Activated gamma-delta T cell (primary cell): Measurements from ENCODE around the gene TPCN2.

ENCODE experiments used
- DNase-seq: peaks from one replicate; lab custom pipeline; 2025; lab: John Stamatoyannopoulos, UW

TPCN2 gene

DNA sequence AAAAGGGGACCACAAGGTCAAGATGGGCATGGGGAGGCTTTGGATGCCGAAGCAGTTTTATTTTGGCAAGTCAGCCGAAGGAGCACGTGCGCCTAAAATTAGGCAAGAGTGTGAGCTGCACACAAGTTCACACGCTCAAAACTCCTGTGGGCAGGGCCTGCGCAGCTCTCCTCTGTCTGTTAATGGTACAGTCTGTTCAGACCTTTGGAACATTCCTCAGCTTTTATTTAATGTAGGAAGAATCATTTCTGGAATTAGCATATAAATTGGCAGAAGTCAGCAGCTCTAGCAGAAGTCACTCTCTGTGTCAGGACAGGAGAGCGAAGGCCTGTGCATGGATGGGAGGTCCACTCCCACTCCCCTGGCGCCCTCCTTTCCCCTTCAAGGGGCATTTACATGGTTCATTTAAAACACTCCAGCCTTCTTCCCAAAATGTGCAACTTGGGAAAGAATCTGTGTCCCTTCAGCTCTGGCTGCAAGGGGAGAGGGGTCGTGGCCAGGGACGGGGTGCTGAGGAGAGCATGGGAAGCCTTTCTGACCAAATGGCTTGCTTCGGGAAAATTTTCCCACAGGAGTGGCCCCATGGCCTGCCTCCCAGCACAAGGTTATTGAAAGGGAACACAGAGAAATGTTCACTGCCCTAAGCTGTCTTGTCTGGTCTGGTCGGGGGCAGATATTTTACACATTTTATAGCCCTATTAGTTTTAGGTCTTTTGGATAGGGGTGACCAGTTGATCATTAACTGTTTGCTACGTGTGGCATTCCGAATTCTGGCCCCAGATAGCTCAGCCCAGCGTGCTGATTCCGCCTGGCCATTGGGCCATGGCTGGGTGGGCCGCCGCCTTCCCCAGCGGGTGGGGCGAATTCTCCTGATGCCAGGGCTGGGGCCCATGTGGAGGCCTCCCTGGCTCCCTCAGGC lies 63.2 kb downstream of the TPCN2 start:
- DNase-seq, result no peak

DNA sequence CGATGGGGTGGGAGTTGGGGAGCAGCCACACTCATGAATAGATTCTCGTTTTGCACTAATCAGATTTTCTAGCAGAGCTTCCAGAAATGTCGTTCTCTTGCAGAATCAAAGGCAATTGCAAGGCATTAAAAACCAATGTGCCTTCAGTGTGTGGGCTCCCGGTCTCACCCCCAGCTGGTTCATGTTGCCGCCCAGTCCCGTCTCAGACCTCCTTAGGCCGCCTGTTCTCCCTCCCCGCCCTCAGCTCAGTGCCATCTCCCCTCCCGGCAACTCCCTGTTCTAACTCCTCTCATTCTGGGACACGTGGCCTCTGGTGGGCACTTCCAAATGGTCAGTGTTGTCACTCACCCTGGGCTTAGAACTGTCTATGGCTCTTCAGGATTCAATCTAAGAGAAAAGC lies 64.5 kb downstream of the TPCN2 start:
- DNase-seq, result no peak

- DNase-seq, result no peak
These were observed 65.1 kb downstream of the TPCN2 start for GRCh38 chr11:69113646-69114340.

GRCh38 chr11:69114362-69114761 lies 65.6 kb downstream of the TPCN2 start:
- no peak for DNase-seq

DNA sequence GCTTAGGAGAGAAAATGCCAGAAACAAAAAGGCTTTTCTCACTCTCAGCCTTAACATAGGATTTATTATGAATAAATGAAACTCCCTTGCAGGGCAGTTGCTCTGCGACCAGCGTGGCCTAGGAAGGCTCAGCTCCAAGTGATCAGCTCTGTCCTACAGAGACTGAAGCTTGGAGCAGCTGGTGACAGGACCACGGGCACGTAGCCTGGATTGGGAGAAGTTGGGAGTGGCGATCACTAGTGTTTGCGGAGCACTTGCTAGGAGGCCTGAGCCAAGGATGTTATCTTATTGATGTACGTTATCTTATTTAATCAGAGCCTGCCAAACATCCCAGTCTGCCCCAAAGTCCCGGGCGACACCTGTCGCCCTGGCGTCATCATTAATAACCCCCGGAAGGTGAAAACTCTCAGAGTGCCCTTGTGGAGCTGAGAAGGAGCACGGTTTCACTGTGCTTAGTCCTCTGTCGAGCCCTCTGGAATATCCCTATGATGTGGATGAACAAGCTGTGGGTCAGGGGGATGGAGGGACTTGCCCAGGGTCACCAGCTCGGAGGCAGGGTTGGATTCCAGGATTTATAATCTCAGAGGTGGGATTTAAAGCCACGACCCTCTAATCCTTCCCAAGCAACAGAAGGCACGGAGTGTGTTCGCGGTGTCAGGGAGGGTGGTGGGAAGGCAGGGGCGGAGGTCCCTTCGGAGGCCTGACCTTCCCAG lies 66.2 kb downstream of the TPCN2 start:
- DNase-seq, result no peak

DNA sequence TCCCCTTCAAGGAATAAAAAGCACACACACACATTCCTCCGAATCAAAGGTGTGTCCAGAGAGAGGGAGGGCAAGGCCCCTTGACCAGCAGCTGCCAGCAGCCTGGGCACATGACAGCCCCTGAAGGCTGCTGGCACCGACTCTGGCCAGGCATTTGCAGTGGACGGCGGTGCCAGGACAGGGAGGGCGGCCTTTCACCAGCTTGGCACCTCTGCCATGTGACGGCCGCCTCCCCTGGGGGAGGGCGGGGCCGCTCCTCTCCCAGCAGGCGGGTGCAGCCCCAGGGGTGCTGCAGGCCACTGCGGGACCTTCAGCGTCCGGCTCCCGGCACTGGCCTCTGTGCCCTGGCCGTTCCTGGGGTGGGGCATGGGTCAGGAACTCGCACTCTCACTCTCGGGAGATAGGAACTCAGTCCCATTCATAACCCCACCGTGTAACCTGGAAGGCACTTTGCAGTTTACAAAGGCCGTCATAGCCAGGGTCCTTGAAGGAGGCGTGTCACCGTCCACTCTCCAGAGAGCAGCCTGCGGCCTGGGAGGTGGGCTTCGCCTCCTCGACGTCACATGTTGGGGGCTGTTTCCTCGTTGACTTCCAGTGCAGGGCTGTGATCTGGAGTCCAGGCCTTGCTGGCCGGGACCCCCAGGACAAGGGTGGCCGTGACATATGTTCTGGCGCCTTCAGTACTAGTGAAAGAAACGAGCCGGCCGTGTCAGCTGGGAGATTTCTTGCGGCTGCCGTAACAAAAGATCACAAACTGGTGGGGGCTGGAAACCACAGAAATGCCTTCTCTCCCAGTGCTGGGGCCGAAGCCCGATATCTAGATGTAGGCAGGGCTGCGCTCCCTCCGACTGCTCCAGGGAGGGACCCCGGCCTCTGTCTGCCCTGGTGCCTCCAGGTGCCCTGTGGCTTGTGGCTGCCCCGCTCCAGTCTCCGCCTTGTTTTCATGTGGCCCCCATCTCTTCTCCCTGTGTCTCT lies 67.1 kb downstream of the TPCN2 start:
- no peak for DNase-seq

DNA sequence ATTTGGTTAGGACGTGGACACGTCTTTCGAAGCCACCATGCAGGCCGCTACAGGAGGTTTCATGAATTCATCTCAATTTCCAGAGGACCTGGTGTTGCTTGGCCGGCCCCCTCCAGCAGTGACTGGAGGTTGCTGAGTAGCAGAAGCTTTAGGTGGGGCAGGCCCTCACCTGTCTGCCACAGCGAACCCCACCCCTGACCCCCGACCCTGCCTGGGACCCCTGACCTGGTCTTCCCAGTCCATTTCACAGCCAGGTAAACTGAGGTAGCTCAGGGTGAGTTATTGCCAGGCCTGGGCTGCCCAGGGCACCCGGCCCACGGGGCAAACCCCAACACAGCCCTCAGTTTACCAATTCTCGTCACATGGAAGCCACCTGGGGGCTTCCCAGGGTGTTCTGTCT lies 67.9 kb downstream of the TPCN2 start:
- no peak for DNase-seq

DNA sequence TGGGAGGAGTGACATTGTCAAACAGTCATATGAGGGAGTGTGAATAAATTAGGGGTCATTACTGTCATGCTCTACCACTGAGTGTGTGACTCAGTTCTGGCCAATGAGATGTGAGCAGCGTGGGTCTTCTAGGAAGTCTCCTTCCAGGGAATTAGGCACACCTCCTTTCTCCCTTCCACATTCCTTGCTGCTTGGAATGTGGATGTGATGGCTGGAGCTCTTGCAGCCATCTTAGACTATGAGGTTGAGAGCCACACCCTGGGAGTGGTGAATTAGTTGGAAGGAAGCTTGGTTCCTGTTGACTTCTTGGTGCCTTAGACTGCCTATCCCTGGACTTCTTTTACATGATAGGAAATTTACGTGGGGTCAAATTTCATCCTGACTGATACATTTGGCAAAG lies 70.5 kb downstream of the TPCN2 start:
- DNase-seq, result no peak

DNA sequence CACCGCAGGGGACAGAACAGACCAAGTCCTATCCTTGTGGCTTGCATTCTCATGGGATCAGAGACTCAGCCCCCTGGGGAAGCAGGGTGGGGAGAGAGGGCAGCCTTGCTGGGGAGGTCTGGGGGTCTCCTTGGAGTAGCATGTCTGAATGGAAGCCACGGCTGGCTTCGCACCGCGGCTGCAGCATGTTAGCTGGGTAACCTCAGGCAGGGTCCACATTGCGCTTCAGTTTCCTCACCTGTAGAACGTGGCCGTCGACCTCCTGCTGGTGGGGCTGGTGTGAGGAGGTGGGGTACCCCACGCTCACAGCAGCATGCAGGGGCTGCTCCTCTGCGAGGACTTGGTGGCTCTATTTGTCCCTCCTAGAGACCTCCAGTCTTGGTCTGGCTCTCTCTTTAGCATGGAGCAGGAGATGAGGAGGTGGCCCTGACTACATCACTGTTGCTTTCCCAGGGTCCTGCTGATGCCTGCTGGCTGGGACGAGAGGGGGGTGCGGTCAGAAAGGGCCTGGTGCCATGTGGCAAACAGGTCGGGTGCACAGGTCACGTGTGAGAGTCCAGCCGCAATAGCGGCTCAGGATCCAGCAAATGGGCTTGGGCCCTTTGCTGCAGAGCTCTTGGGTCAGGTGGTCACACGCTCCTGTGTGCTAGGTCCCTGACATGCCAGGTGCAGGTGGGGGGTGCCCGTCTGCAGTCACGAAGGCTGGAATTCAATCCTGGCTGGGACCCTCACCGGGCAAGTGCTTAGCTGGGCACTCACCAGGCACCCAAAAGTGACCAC lies 71.6 kb downstream of the TPCN2 start:
- DNase-seq, result no peak

DNA sequence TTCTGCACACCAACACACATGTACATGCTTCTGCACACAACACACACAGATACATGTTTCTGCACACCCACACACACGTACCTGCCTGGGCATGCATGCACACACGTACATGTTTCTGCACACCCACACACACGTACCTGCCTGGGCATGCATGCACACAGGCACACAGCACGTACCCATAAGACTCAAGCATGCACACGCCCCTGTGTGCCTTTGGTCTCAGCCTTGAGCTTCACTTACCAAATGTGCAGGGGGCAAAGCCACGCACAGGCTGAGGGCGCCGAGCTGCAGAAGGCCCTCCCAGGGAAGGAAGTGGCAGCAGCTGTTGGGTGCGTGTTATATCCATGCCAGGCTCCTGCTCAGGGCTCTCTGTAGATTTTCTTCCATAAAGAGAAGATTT lies 72.3 kb downstream of the TPCN2 start:
- DNase-seq, result no peak

DNA sequence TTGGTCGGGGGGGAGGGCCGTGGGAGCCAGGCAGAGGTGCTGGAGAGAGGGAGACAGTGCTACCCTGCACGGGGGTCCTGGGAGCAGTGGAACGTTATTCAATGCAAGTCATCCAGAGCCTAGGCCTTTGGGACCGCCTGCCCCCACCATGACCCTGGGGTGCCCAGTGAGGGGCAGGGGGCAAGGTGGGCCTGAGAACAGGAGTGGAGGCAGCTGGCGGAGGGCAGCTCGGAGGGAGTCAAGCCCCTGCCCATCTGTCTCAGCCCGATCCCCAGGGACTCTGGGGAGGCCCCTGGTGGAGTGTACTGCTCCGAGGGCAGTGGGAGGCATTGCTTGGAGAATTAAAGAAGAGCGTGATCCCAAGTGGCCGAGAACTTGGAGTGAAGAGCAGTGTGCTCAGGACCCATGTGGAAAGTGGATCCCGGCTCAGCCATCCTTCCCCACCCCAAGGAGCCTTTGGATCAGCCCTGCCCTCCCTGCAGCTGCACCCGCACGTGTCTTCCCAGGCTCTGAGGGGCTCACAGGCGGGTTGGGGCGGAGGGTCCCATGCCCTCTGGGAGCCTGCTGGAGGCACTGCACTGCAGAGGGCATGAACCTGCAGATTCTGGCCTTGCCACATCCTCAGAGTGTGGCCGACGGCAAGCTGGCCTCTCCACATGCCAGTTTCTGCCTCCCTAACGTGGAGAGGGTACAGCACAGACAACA lies 73.0 kb downstream of the TPCN2 start:
- DNase-seq, result no peak

DNA sequence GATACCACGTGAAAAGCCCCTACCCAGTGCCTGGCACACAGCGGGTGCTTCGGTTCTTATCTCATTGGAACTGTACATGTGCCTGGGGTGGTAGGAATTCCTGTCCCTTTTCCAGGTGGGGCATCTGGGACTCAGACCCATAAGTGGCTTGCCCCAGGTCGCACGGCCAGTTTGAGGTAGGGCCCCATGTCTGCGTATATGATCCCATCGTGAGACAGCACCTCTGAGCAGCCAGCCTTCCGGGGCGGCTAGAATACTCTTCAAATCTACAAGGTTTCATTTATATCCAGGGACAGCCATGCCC lies 73.5 kb downstream of the TPCN2 start:
- no peak for DNase-seq

DNA sequence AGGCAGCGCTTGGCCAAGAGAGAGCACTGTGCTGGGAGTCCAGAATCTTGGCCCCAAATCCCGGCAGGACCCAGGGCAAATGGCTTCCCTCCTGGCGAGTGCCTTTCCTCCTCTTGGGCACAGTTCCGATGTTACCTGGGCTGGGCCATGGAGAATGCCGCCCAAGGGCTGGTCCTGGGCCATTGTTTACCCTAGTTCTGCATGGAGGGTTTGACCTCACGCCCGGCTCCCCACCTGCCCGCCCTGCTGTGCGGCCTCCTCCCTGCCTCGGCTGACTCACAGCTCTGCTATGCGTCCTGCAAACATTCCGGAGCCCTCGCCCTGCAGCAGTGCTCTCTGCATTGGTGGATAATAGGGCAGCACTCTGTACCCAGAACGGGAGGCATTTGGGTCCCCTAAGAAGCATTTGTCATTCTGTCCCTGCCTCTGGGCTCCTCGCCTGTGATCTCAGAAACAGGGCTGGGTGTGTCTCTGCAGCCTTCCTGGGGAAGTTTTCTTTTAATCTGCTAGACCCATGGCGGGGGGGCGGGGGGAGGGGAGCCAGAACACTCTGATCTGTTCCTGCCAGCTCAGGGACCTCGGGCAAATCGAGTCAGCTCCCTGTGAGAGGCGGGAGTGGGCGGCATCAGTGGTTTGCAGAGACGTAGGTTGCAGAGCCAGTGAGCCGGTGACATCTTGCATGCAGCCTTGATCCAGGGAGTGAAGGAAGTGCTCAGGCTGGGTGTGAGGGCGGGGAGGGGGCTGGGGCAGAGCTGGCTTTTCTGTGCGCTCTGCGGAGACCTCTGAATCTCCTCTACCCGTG lies 74.1 kb downstream of the TPCN2 start:
- DNase-seq, result no peak

DNA sequence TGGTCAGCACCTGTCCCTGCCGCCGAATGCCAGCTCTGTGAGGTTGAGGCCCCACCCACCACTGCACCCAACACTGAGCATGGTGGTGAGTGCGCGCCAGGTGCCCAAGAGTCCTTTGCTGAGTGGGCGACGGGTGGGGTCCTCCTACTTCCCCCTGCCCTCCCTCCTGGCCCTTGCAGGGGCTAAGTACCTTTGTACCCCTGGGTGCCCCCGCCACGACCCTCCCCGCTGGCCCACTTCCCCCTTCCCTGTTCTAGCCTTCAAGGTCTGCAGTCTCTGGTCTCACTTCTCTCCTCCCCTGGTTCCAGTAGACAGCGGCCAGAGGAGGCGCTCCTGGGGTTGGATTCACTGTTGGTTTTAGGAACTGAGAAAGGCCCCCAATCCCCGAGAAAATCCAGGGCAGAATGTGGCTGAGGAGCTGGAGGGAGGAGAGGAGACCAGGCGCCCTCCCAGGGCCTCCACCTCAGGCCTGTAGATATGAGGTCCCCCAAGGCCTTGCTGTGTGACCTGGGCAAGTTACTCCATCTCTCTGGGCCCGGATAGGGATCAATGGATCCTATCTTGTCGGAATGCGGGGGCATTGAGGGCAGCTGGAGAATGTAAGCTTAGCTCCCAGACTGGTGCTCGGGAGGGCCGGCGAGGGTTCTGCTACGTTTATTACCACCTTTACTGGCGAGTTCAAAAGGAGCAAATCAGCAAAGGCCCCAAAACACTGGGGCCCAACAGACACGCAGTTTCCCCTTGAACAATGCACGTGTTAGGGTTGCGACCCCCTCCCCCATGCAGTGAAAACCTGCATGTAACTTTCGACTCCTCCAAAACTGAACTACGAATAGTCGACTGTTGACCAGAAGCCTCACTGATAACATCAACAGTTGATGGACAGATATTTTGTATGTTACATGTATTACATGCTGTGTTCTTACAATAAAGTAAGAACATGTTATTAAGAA lies 75.1 kb downstream of the TPCN2 start:
- no peak for DNase-seq

- DNase-seq, result no peak
These were observed 77.1 kb downstream of the TPCN2 start for GRCh38 chr11:69125861-69126260.

DNA sequence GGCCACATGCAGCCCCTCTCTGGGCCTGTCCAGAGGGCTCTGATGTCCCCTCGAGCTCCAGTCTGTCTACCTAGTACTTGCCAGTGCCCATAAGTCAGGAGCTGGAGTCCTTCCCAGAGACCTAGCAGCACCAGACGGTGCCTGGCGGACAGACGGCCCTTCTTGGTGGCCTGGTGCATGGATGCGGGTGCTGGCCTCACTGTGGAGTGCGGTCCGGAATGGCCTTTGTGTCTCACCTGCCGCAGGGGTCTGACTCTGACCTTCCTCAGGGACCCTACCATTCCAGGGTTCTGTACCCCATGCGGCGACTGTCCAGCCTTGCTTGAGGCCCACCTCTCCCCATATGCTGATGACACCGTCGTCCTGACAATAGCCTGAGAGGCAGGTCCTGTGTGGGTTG lies 77.6 kb downstream of the TPCN2 start:
- DNase-seq, result no peak

- no peak for DNase-seq
These were observed 78.5 kb downstream of the TPCN2 start for GRCh38 chr11:69127081-69127850.
